Amniotic epithelial cell (primary cell): Measurements from ENCODE around the gene FBXW9.
"Not testable (repeated sequence)": the region's sequence is repeated elsewhere in the genome, so short reads cannot be mapped to it uniquely, and the experiment has no call there.

Experiments
- DNase-seq: peaks from one replicate; pipeline ENCODE4 v3.0.0-alpha.2; 2010; ENCODE audit warnings: low read depth

Gene FBXW9

GRCh38 chr19:12656899-12657571 is 39.4 kb downstream of the FBXW9 start:
- no peak for DNase-seq

GRCh38 chr19:12655546-12655945 is 40.9 kb downstream of the FBXW9 start:
- no peak for DNase-seq

- no peak for DNase-seq
Observed at GRCh38 chr19:12652219-12652618, 44.2 kb downstream of the FBXW9 start.

- no peak for DNase-seq
Observed at GRCh38 chr19:12649941-12650340, 46.5 kb downstream of the FBXW9 start.

- no peak for DNase-seq
Observed at GRCh38 chr19:12648088-12648487, 48.3 kb downstream of the FBXW9 start.

- peak; percentile 28 for DNase-seq
Observed at GRCh38 chr19:12647490-12648071, 48.9 kb downstream of the FBXW9 start.

- DNase-seq: no peak
Observed at GRCh38 chr19:12647047-12647446, 49.4 kb downstream of the FBXW9 start.

- no peak for DNase-seq
Observed at GRCh38 chr19:12646551-12646950, 49.9 kb downstream of the FBXW9 start.

- not testable (repeated sequence) for DNase-seq
Observed at GRCh38 chr19:12643716-12644115, 52.7 kb downstream of the FBXW9 start.

- DNase-seq: no peak
Observed at GRCh38 chr19:12642506-12642905, 53.9 kb downstream of the FBXW9 start.

- DNase-seq: no peak
Observed at GRCh38 chr19:12641456-12641855, 55.0 kb downstream of the FBXW9 start.

- DNase-seq: peak; percentile 47
Observed at GRCh38 chr19:12639901-12640613, 56.4 kb downstream of the FBXW9 start.
